ENCODE results near the gene SMAD7.
A peak's percentile ranks its signal among the peaks of the same experiment; 100 is the strongest.

The SMAD7 gene

GRCh38 chr18:48909721-48910120 is 41.0 kb downstream of the SMAD7 start:
- Histone ChIP-seq H4K12ac (ENCODE audit: low read depth, low read length) (no peak overlapping the region), H3K27me3 (ENCODE audit: insufficient read depth, low read length) (no peaks in the 10 kb centered on the region), H2BK5ac (ENCODE audit: low read depth, low read length, poor library complexity) (no peak overlapping the region), H3K9me3 (ENCODE audit: insufficient read depth, low read depth, low read length) (peaks cover 3% of the 10 kb centered on the region), H3K4me3 (ENCODE audit: low read depth, low read length) (no peak overlapping the region), H2BK12ac (ENCODE audit: low read length) (no peak overlapping the region), H3K4me2 (ENCODE audit: low read length) (no peak overlapping the region), H3K79me1 (ENCODE audit: low read length) (peaks cover 2% of the 10 kb centered on the region), H3K23ac (ENCODE audit: low read length) (no peak overlapping the region), H4K8ac (ENCODE audit: low read depth, low read length) (no peak overlapping the region), H3K27ac (ENCODE audit: low read depth, low read length) (no peak overlapping the region), H3K79me2 (ENCODE audit: control insufficient read depth, insufficient read depth, low read length, poor library complexity) (no peaks in the 10 kb centered on the region), H3K14ac (ENCODE audit: low read length) (no peak overlapping the region), H4K91ac (ENCODE audit: low read depth, low read length) (no peak overlapping the region), H3K18ac (ENCODE audit: low read length) (no peak overlapping the region), H3K4ac (ENCODE audit: low read depth, low read length) (no peak overlapping the region), H2AFZ (ENCODE audit: insufficient read depth, low read length, poor library complexity) (no peak overlapping the region), H3K36me3 (ENCODE audit: control insufficient read depth in 1 of 2, insufficient read depth in 2 of 2, low read length in 2 of 2) (no peaks in the 10 kb centered on the region), H3K9ac (ENCODE audit: low read length) (no peak overlapping the region), H2AK5ac (ENCODE audit: low read length) (no peak overlapping the region), H2BK120ac (ENCODE audit: insufficient read depth, low read length, poor library complexity) (no peak overlapping the region), H3K4me1 (ENCODE audit: control insufficient read depth in 1 of 2, insufficient read depth in 2 of 2, low read length in 2 of 2) (peaks cover 0 to 5% of the 10 kb centered on the region in 2 experiments)
- DNase-seq, result no peak
- no CpG with 5 or more reads among the region's 6 CpGs for WGBS (ENCODE audit: extremely low coverage, insufficient coverage, insufficient read length)

DNA sequence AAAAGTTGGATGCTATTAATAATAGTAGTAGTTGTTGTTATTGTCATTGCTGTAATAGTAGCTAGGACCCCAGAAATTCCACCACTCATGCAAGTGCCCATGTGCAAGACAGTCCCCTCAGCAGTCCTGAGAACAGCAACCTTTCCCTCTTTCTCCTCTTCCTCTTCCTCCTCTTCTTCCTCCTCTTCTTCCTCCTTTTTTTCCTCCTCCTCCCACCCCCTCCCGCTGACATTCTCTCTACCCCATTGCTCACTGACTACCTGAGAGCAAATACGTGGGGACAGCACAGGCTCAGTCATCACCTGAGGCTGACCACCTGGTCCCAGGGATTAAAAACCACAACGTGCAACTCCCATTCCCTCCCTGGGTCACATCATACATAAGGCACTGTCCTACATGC is 41.8 kb downstream of the SMAD7 start:
- no peak overlapping the region for H3K9ac ChIP-seq (ENCODE audit: low read length)
- no peaks in the 10 kb centered on the region for H3K36me3 ChIP-seq (ENCODE audit: control insufficient read depth in 1 of 2, insufficient read depth in 2 of 2, low read length in 2 of 2)
- no peak overlapping the region for H4K8ac ChIP-seq (ENCODE audit: low read depth, low read length)
- no peak overlapping the region for H4K12ac ChIP-seq (ENCODE audit: low read depth, low read length)
- H3K4me3 ChIP-seq (ENCODE audit: low read depth, low read length), result no peak overlapping the region
- no peak overlapping the region for H2BK120ac ChIP-seq (ENCODE audit: insufficient read depth, low read length, poor library complexity)
- H2AFZ ChIP-seq (ENCODE audit: insufficient read depth, low read length, poor library complexity), result no peak overlapping the region
- peak overlapping the region; percentile 46 for H2BK12ac ChIP-seq (ENCODE audit: low read length)
- no peak overlapping the region for H3K4ac ChIP-seq (ENCODE audit: low read depth, low read length)
- no peak overlapping the region for H2BK5ac ChIP-seq (ENCODE audit: low read depth, low read length, poor library complexity)
- H3K9me3 ChIP-seq (ENCODE audit: insufficient read depth, low read depth, low read length), result peaks cover 3% of the 10 kb centered on the region
- H3K79me2 ChIP-seq (ENCODE audit: control insufficient read depth, insufficient read depth, low read length, poor library complexity), result no peaks in the 10 kb centered on the region
- H2AK5ac ChIP-seq (ENCODE audit: low read length), result no peak overlapping the region
- no CpG with 5 or more reads among the region's 3 CpGs for WGBS (ENCODE audit: extremely low coverage, insufficient coverage, insufficient read length)
- H3K79me1 ChIP-seq (ENCODE audit: low read length), result peaks cover 2% of the 10 kb centered on the region
- no peak overlapping the region for H3K4me2 ChIP-seq (ENCODE audit: low read length)
- H3K27me3 ChIP-seq (ENCODE audit: insufficient read depth, low read length), result no peaks in the 10 kb centered on the region
- H3K27ac ChIP-seq (ENCODE audit: low read depth, low read length), result no peak overlapping the region
- H3K14ac ChIP-seq (ENCODE audit: low read length), result no peak overlapping the region
- H4K91ac ChIP-seq (ENCODE audit: low read depth, low read length), result no peak overlapping the region
- H3K18ac ChIP-seq (ENCODE audit: low read length), result no peak overlapping the region
- H3K4me1 ChIP-seq (ENCODE audit: control insufficient read depth in 1 of 2, insufficient read depth in 2 of 2, low read length in 2 of 2), result peaks cover 0 to 3% of the 10 kb centered on the region in 2 experiments
- DNase-seq, result no peak
- no peak overlapping the region for H3K23ac ChIP-seq (ENCODE audit: low read length)

- Histone ChIP-seq H2AFZ (ENCODE audit: insufficient read depth, low read length, poor library complexity) (no peak overlapping the region), H2BK5ac (ENCODE audit: low read depth, low read length, poor library complexity) (no peak overlapping the region), H3K27me3 (ENCODE audit: insufficient read depth, low read length) (no peaks in the 10 kb centered on the region), H3K4me3 (ENCODE audit: low read depth, low read length) (no peak overlapping the region), H4K12ac (ENCODE audit: low read depth, low read length) (no peak overlapping the region), H4K91ac (ENCODE audit: low read depth, low read length) (no peak overlapping the region), H3K14ac (ENCODE audit: low read length) (no peak overlapping the region), H3K4ac (ENCODE audit: low read depth, low read length) (no peak overlapping the region), H3K36me3 (ENCODE audit: control insufficient read depth in 1 of 2, insufficient read depth in 2 of 2, low read length in 2 of 2) (no peaks in the 10 kb centered on the region), H3K9ac (ENCODE audit: low read length) (no peak overlapping the region), H3K79me1 (ENCODE audit: low read length) (peaks cover 5% of the 10 kb centered on the region), H3K27ac (ENCODE audit: low read depth, low read length) (no peak overlapping the region), H4K8ac (ENCODE audit: low read depth, low read length) (no peak overlapping the region), H3K4me1 (ENCODE audit: control insufficient read depth in 1 of 2, insufficient read depth in 2 of 2, low read length in 2 of 2) (peaks cover 7 to 12% of the 10 kb centered on the region in 2 experiments), H2BK120ac (ENCODE audit: insufficient read depth, low read length, poor library complexity) (no peak overlapping the region), H3K18ac (ENCODE audit: low read length) (no peak overlapping the region), H3K4me2 (ENCODE audit: low read length) (no peak overlapping the region), H2AK5ac (ENCODE audit: low read length) (no peak overlapping the region), H3K79me2 (ENCODE audit: control insufficient read depth, insufficient read depth, low read length, poor library complexity) (no peaks in the 10 kb centered on the region), H3K23ac (ENCODE audit: low read length) (no peak overlapping the region), H3K9me3 (ENCODE audit: insufficient read depth, low read depth, low read length) (peaks cover 3% of the 10 kb centered on the region), H2BK12ac (ENCODE audit: low read length) (no peak overlapping the region)
- no CpG with 5 or more reads among the region's 1 CpG for WGBS (ENCODE audit: extremely low coverage, insufficient coverage, insufficient read length)
- peak in 1 of 2 donors; percentile 29 for DNase-seq
Measured at GRCh38 chr18:48905513-48905912, 45.3 kb downstream of the SMAD7 start.

DNA sequence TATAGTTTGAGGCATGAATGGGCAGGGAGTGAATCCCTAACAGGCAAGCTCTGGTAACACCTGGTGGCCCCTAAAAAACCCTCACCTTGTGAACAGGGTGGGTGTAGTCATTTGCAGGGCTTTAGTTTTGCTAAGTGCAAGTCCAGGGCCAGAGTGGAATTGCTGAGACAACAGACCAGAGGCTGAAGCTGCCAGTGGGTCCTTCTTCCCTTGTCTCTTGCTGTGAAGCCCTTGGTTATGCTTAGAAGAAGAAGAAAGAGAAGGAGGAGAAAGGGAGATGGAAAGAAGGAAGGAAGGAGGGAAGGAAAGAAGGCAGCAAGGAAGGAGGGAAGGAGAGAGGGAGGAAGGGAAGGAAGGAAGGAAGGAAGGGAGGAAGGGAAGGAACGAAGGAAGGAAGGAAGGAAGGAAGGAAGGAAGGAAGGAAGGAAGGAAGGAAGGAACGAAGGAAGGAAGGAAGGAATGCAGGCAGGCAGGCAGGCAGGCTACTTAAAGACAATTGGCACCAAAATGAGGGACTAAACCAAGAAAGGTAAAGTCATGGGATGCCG is 45.8 kb downstream of the SMAD7 start:
- Histone ChIP-seq H4K8ac (ENCODE audit: low read depth, low read length) (no peak overlapping the region), H3K4me3 (ENCODE audit: low read depth, low read length) (no peak overlapping the region), H3K9me3 (ENCODE audit: insufficient read depth, low read depth, low read length) (peaks cover 3% of the 10 kb centered on the region), H3K9ac (ENCODE audit: low read length) (no peak overlapping the region), H3K23ac (ENCODE audit: low read length) (no peak overlapping the region), H2BK120ac (ENCODE audit: insufficient read depth, low read length, poor library complexity) (no peak overlapping the region), H4K12ac (ENCODE audit: low read depth, low read length) (no peak overlapping the region), H2BK12ac (ENCODE audit: low read length) (no peak overlapping the region), H2BK5ac (ENCODE audit: low read depth, low read length, poor library complexity) (no peak overlapping the region), H3K14ac (ENCODE audit: low read length) (no peak overlapping the region), H2AFZ (ENCODE audit: insufficient read depth, low read length, poor library complexity) (no peak overlapping the region), H3K79me1 (ENCODE audit: low read length) (peaks cover 5% of the 10 kb centered on the region), H3K27ac (ENCODE audit: low read depth, low read length) (no peak overlapping the region), H3K79me2 (ENCODE audit: control insufficient read depth, insufficient read depth, low read length, poor library complexity) (no peaks in the 10 kb centered on the region), H2AK5ac (ENCODE audit: low read length) (no peak overlapping the region), H3K4me2 (ENCODE audit: low read length) (no peak overlapping the region), H3K4me1 (ENCODE audit: control insufficient read depth in 1 of 2, insufficient read depth in 2 of 2, low read length in 2 of 2) (peaks cover 7 to 12% of the 10 kb centered on the region in 2 experiments), H3K4ac (ENCODE audit: low read depth, low read length) (no peak overlapping the region), H3K18ac (ENCODE audit: low read length) (no peak overlapping the region), H3K36me3 (ENCODE audit: control insufficient read depth in 1 of 2, insufficient read depth in 2 of 2, low read length in 2 of 2) (no peaks in the 10 kb centered on the region), H4K91ac (ENCODE audit: low read depth, low read length) (no peak overlapping the region), H3K27me3 (ENCODE audit: insufficient read depth, low read length) (no peaks in the 10 kb centered on the region)
- no CpG with 5 or more reads among the region's 3 CpGs for WGBS (ENCODE audit: extremely low coverage, insufficient coverage, insufficient read length)
- DNase-seq, result no peak
